Kidney tubule cell (primary cell): ENCODE results near the gene FGD2.
A peak's percentile ranks its signal among the peaks of the same experiment; 100 is the strongest.

ENCODE experiments used
- DNase-seq: peaks from one replicate; pipeline ENCODE4 v3.0.0-alpha.2; 2018; ENCODE audit warnings: low spot score

FGD2 gene

GRCh38 chr6:37005061-37005810, at the start of gene FGD2:
Gene FGD2 (plus strand): TSS chr6:37005655. CDS start chr6:37005818, 163 bp downstream.
- DNase-seq, result no peak

GRCh38 chr6:36955671-36956445, 49.6 kb upstream of the FGD2 start:
- peak; percentile 14 for DNase-seq

GRCh38 chr6:36956446-36956820, 49.0 kb upstream of the FGD2 start:
- DNase-seq, result no peak

GRCh38 chr6:36957773-36958271, 47.6 kb upstream of the FGD2 start:
- no peak for DNase-seq

GRCh38 chr6:36958775-36959554, 46.5 kb upstream of the FGD2 start:
- no peak for DNase-seq

- DNase-seq, result no peak
These were observed 45.8 kb upstream of the FGD2 start for GRCh38 chr6:36959555-36960250.

- no peak for DNase-seq
These were observed 43.7 kb upstream of the FGD2 start for GRCh38 chr6:36961441-36962435.

GRCh38 chr6:36962874-36963273, 42.6 kb upstream of the FGD2 start:
- peak; percentile 48 for DNase-seq

- DNase-seq, result no peak
These were observed 41.8 kb upstream of the FGD2 start for GRCh38 chr6:36963451-36964290.

GRCh38 chr6:36964349-36964748, 41.1 kb upstream of the FGD2 start:
- DNase-seq, result no peak

- no peak for DNase-seq
These were observed 40.5 kb upstream of the FGD2 start for GRCh38 chr6:36964908-36965307.

GRCh38 chr6:36967301-36967700, 38.2 kb upstream of the FGD2 start:
- DNase-seq, result no peak

- no peak for DNase-seq
These were observed 37.7 kb upstream of the FGD2 start for GRCh38 chr6:36967757-36968156.

GRCh38 chr6:36968266-36968977, 37.0 kb upstream of the FGD2 start:
- DNase-seq, result no peak

- DNase-seq, result no peak
These were observed 36.2 kb upstream of the FGD2 start for GRCh38 chr6:36969240-36969691.

- DNase-seq, result no peak
These were observed 35.2 kb upstream of the FGD2 start for GRCh38 chr6:36969988-36970891.

- DNase-seq, result no peak
These were observed 34.3 kb upstream of the FGD2 start for GRCh38 chr6:36970892-36971842.
